Large intestine (tissue), 3 donors: ENCODE data around the gene CFL1. TPM values are rescaled to one million over a fixed set of nuclear protein-coding genes. Genes with fewer than 3 reads are reported as not detected.

ENCODE experiments used
- DNase-seq, 2 donors: peaks; one replicate each; pipeline versions ENCODE4 v3.0.0 to v3.0.0-alpha.2; 2013
- H3K27ac ChIP-seq: one replicate; pipeline ENCODE4 v1.5.1; 2013; ENCODE audit warnings: low read length
- H3K27me3 ChIP-seq: 2 replicates; pipeline ENCODE4 v1.6.1; 2013; ENCODE audit warnings: low read length; ENCODE audit not compliant: control insufficient read depth, insufficient read depth
- H3K36me3 ChIP-seq: 2 replicates; pipeline ENCODE4 v1.6.1; 2013; ENCODE audit warnings: low read length; ENCODE audit not compliant: control insufficient read depth, insufficient read depth
- H3K4me1 ChIP-seq: one replicate; pipeline ENCODE4 v1.6.1; 2013; ENCODE audit warnings: low read length; ENCODE audit not compliant: control insufficient read depth, insufficient read depth
- H3K4me3 ChIP-seq: one replicate; pipeline ENCODE4 v1.5.1; 2013; ENCODE audit warnings: low read length
- H3K9me3 ChIP-seq: one replicate; pipeline ENCODE4 v1.6.1; 2013; ENCODE audit warnings: mild to moderate bottlenecking, low read depth, low read length, moderate library complexity; ENCODE audit not compliant: control insufficient read depth
- WGBS: methylation state at CpG from one replicate; pipeline ENCODE4 v1.1.5; 2013; ENCODE audit warnings: low lambda C conversion rate; ENCODE audit not compliant: insufficient coverage; 5-methylcytosine and 5-hydroxymethylcytosine counted together
- polyA plus RNA-seq: library from polyadenylated mRNA; unstranded; fragments of 120-200 nt; gene quantifications from one replicate; pipeline ENCODE4 v1.2.1, GENCODE V29; 2013

Gene CFL1
- polyA plus RNA-seq, 1 donor: 933 TPM

DNA sequence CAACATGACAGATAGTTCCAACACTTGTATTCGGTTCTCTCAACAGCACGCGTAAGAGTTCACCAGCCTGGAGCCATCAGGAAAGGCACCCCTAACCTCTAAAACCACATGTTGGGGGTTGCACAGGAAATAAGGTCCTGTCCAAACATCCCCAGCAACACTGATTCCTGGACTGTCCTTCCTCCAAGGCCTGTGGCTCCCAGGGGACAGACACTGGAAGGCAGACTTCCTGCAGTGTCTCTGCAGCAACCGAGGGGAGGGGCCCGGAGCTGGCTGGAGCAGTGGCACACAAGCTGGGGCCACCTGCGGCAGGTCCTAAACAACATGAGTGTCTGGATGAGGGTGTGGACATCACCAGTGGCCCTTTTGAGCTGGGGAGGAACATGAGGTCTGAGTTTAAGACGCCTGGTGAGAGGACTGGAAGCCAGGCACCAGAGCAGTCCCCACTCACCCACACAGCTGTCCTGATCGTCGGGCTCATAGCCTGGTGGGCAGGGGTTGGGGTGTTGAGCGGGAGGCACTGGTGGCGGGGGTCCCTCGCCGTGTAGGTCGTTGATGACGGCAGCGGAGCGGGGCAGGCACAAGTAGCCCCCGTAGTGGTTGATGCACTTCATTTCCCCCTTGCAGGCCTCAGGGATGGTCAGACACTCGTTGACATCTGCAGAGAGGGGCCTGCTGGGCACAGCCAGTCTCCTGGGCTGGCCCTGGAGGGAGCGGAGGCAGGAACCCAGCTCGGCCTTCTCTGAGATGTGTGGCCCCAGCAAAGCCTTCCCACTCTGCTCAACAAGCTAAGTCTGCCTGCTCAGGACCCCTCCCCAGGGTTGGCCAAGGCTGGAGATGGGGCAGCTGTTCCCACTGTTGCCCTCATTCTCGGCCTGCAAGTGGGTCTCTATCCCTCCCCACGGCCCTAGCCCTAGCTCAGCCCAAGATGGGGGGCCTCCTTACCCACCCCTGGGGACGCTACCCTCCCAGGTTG lies 13.0 kb upstream of the CFL1 start:
- Histone ChIP-seq H3K9me3 (no peaks in the 10 kb centered on the region), H3K4me3 (peak overlapping the region; percentile 41), H3K27me3 (peaks cover 10% of the 10 kb centered on the region), H3K36me3 (peaks cover 24% of the 10 kb centered on the region), H3K27ac (no peak overlapping the region), H3K4me1 (peaks cover 13% of the 10 kb centered on the region)
- no peak for DNase-seq
- whole genome bisulfite sequencing: no CpG with 5 or more reads among the region's 24 CpGs

DNA sequence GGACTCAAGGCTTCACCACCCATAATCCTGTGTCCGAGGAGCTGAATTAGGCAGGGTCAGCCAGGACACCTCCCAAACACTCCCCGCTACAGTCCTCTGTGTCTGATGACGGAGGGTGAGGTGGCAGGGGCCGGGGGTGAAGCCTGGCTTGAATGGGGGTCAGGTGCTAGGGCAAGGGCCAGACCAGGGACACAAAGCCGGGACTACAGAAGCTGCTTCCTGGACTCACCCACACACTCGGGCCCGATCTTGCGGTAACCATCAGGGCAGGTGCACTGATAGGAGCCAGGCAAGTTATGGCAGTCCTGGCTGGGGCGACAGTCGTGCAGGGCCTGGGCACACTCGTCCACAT lies 12.3 kb upstream of the CFL1 start:
- H3K4me1 ChIP-seq: peaks cover 13% of the 10 kb centered on the region

DNA sequence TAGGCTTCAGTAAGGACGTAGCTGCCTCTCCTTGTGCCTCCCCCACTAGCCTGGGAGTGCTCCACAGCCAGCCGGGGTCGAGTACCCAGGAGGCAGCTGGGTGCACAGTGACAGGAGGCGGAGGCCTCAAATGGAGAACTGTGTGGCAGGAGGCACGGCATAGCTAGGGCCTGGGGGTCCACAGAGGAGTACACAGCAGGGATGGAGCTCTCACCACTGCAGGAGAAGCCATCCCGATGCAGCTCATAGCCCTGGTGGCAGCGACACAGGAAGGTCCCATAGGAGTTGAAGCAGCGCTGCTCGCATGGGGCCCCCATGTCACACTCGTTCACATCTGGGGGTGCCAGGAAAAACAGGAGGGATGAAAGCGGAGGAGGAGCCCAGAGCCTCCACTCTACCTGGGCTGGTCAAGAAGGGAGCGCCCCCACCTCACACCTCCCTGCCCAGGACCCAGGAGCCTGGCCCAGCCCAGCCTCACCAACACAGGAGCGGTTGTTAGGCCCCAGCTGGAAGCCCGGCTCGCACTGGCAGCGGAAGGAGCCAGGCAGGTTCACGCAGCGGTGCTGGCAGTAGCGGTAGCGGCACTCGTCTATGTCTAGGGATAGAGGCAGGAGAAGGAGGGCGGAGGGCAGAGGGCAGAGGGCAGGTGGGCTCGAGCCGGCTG lies 11.8 kb upstream of the CFL1 start:
- 91% methylated on average over 5 of the region's 24 CpGs for WGBS
- peaks cover 10% of the 10 kb centered on the region for H3K27me3 ChIP-seq
- peaks cover 36% of the 10 kb centered on the region for H3K36me3 ChIP-seq
- H3K9me3 ChIP-seq: no peaks in the 10 kb centered on the region
- no peak for DNase-seq
- no peak overlapping the region for H3K4me3 ChIP-seq
- H3K27ac ChIP-seq: no peak overlapping the region
- peaks cover 13% of the 10 kb centered on the region for H3K4me1 ChIP-seq

More for the DNA sequence above, 12.3 kb upstream of the CFL1 start:
- Histone ChIP-seq H3K9me3 (no peaks in the 10 kb centered on the region), H3K4me3 (no peak overlapping the region), H3K36me3 (peaks cover 31% of the 10 kb centered on the region), H3K27ac (no peak overlapping the region), H3K27me3 (peaks cover 10% of the 10 kb centered on the region)
- no peak for DNase-seq
- no CpG with 5 or more reads among the region's 11 CpGs for WGBS

DNA sequence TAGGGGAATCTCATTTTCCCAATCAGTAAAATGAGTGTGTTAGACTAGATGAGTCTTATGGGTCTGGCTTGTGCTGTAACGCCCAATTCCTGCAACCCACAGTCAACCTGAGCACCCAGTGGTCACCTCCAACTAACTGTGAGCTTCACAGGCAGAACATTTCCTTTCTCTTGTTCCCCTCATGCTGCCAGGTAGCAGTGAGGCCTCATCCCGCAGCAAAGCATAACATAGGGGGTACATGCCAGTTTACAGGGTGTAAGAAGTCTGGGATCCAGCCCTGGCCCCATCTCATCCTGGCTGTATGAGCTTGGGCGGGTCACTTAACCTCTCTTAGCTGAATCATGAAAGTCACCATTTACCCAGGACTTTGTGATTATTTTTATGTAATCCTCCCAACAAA lies 10.9 kb upstream of the CFL1 start:
- WGBS: no CpG with 5 or more reads among the region's 3 CpGs
- H3K4me3 ChIP-seq: no peak overlapping the region
- DNase-seq: no peak
- no peaks in the 10 kb centered on the region for H3K9me3 ChIP-seq
- H3K27ac ChIP-seq: no peak overlapping the region
- peaks cover 45% of the 10 kb centered on the region for H3K36me3 ChIP-seq
- peaks cover 13% of the 10 kb centered on the region for H3K4me1 ChIP-seq
- peaks cover 10% of the 10 kb centered on the region for H3K27me3 ChIP-seq

DNA sequence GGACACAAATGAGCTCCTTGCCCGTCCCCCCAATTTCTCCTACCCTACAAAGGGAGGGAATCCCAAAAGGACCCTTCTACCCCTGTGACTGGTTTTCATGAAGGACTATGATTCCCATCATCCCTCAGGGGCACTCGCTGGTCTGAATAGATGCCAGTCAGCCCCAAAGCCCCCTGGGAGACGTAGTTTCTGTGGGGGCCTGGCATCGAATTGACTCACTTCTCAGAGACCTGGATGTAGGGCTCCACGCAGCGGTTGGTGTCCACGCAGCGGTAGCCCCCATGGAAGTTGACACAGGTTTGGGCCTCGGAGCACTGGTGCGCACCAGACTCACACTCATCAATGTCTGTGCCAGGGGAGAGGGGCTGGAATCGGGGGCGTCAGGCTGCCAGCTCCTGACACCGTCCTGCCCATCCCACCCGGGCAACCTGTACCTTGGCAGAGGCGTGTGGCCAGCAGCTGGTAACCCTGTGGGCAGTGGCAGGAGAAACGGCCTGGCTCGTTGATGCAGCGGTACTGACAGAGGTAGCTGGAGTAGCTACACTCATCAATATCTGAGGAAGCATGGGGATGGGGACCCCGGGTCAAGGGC lies 10.2 kb upstream of the CFL1 start:
- Histone ChIP-seq H3K9me3 (no peaks in the 10 kb centered on the region), H3K4me1 (peaks cover 12% of the 10 kb centered on the region), H3K27me3 (peaks cover 7% of the 10 kb centered on the region), H3K4me3 (no peak overlapping the region), H3K36me3 (peaks cover 52% of the 10 kb centered on the region), H3K27ac (no peak overlapping the region)
- no peak for DNase-seq
- no CpG with 5 or more reads among the region's 19 CpGs for WGBS

DNA sequence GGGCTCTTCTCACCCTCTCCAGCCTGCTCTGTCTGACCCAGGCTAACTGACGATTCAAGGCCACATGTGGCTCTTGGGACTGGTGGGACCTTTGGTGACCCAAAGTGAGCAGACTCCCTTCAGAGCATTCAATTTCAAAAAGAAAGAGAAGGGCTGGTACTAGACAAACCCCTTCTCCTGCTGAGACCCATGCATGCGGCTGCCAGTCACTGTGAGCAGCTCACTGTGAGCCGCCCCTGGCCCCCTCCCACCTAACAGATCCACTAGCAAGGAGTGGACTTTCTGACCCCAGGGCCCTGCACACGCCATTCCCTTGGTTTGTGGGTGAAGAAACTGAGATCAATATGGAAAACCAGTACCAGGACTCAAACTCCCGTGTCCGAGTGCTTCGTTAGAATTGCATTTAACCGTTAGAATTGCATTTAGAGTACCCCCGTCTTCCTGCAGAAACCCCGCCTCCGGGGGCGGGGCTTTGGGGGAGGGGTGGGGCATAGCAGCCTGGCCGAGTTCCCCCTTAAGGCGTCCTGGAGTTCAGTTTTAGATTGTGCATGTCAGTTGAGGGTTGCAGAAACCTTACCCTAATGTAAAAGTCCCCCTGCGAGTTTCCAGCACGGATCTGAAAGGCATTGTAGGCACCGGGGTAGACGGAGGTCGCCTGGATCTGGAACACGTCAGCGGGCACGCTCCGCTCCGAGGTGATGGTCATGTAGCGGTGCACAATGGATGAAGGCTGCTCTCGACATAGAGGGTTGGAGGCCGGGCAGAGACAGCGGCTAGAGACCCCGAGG lies 9.5 kb upstream of the CFL1 start:
- WGBS: no CpG with 5 or more reads among the region's 29 CpGs
- peaks cover 59% of the 10 kb centered on the region for H3K36me3 ChIP-seq
- H3K4me1 ChIP-seq: peaks cover 8% of the 10 kb centered on the region
- DNase-seq: no peak
- H3K27ac ChIP-seq: no peak overlapping the region
- no peaks in the 10 kb centered on the region for H3K9me3 ChIP-seq
- no peak overlapping the region for H3K4me3 ChIP-seq
- H3K27me3 ChIP-seq: peaks cover 4% of the 10 kb centered on the region

DNA sequence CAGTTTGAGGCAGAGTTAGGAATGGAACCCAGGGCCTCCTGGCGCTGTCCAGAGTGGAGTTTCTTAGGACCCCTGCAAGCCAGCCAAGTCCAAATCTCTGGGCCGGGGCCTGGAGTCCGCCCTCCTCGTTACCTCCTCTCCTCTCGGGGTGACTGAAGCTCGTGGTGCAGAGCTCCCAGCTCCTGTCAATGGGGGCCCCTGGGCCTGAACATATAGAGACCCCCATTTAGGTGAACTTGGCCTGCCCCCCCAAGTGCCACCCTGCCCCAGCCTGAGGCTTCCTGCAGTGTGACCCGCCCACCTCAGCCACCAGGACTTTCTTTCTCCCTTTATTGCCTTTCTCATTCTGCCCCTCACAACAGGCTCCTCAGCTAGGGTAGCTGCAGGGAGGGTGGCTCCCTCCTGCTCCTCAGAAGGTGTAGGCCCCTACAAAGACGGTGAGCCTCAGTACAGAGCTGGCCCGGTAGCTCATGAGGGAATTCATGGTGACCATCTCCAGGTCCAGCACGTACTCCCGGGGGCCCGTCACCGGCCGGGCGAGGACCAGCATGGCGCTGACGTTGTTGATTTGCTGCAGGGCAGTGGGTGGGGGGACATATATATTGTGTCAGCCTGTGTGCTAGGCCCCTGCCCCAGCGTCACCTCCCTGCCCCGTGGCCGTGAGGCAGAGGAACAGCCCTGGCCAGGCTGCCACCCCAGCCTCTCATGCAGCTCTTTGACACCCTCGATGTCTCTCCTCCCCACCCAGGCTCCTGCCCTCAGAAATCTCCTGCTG lies 8.7 kb upstream of the CFL1 start:
- Histone ChIP-seq H3K4me1 (peaks cover 14% of the 10 kb centered on the region), H3K36me3 (peaks cover 66% of the 10 kb centered on the region)
- no peak for DNase-seq

DNA sequence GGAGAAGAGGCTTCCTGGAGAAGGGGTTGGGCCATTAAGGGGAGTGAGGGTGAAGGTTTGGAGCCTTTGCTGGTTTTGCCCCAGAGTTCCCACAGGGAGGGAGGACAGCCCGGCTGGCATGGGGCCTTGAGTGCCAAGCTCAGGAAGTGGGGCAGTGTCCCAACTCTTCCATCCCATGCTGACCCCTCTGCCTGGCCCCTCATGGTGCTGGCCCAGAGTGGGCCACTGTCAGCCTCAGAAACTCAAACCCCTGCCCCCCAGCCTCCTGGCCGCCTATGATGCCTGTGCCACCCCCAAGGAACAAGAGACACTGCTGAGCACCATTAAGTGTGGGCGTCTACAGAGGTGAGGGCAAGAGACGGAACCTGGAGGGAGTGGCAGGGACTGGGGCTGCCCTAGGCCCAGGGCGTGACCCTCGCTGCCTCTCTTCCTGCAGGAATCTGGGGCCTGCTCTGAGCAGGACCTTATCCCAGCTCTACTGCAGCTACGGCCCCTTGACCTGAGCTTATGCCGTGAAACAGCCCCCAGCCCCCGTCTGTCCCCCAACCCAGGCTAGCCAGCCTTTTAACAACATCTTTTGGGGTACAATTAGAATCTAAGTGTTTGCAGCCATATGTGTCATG lies 7.7 kb upstream of the CFL1 start:
- H3K4me3 ChIP-seq: no peak overlapping the region
- DNase-seq: no peak
- no peaks in the 10 kb centered on the region for H3K27me3 ChIP-seq
- WGBS: no CpG with 5 or more reads among the region's 9 CpGs
- H3K36me3 ChIP-seq: peaks cover 66% of the 10 kb centered on the region
- H3K27ac ChIP-seq: no peak overlapping the region
- H3K4me1 ChIP-seq: peaks cover 12% of the 10 kb centered on the region
- no peaks in the 10 kb centered on the region for H3K9me3 ChIP-seq

More for the DNA sequence above, 8.7 kb upstream of the CFL1 start:
- H3K4me3 ChIP-seq: no peak overlapping the region
- WGBS: no CpG with 5 or more reads among the region's 21 CpGs
- no peaks in the 10 kb centered on the region for H3K9me3 ChIP-seq
- no peaks in the 10 kb centered on the region for H3K27me3 ChIP-seq
- H3K27ac ChIP-seq: no peak overlapping the region

DNA sequence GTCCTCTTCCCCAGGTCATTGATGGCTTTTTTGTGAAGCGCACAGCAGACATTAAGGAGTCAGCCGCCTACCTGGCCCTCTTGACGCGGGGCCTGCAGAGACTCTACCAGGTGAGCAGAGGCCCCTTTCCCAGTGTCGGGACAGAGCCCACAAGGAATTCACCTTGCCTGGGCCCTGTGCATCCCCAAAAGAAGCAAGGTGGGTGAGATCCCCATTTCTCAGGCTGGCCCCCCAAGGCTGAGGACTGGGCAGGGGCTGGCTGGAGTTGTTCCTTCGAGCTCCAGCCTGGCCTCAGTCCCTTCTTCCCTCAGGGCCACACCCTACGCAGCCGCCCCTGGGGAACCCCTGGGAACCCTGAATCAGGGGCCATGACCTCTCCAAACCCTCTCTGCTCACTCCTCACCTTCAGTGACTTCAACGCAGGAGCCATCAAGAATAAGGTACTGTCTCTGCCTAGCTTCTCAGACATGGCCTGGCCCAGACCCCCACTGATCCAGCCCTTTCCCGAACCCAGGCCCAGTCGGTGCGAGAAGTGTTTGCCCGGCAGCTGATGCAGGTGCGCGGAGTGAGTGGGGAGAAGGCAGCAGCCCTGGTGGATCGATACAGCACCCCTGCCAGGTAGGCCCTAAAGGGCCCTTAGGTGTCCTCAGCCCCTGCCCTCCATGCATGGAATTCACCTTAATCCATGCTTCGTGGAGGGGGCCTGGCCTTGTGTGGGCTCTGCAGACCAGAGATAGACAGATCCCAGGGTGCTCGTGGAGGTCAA lies 6.9 kb upstream of the CFL1 start:
- no CpG with 5 or more reads among the region's 18 CpGs for WGBS
- H3K27ac ChIP-seq: no peak overlapping the region
- no peak for DNase-seq
- H3K4me3 ChIP-seq: no peak overlapping the region
- H3K9me3 ChIP-seq: no peaks in the 10 kb centered on the region
- peaks cover 66% of the 10 kb centered on the region for H3K36me3 ChIP-seq
- peaks cover 14% of the 10 kb centered on the region for H3K4me1 ChIP-seq
- H3K27me3 ChIP-seq: no peaks in the 10 kb centered on the region
